Measurements from ENCODE around the gene ECI1.

Gene ECI1

DNA sequence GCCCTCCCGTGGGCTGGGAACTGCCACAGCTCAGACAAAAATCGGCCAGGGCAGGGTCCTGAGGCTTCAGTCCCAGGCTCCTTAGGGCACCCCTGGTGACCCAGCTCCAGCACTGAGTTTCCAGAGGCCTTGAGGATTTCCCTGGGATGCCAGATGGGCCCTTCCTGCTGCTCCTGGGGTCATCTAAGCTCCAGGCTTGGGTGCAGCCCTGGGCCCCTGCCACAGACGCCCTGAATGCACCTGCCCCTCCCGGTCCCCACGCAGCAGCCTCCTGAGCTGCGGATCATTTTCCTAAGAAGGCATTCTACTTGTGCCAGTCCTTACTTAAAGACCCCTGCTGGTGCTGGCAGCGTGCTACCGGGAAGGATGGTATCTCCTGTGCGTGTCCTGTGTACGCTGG, 22.5 kb upstream of the ECI1 start:
- H3K79me2 ChIP-seq (ENCODE audit: low read length): peaks cover 18% of the 10 kb centered on the region; the same call in 1 of the 2 replicates
- no peak overlapping the region for H3K4me2 ChIP-seq (ENCODE audit: low read depth, low read length)
- H4K20me1 ChIP-seq (ENCODE audit: insufficient read depth, low read length): no peaks in the 10 kb centered on the region
- H3K9ac ChIP-seq (ENCODE audit: low read length): no peak overlapping the region
- no peak for DNase-seq
- H3K4me1 ChIP-seq (ENCODE audit: low read length): 0 out of 2 replicates have a peak, but pooled peaks cover 8% of the 10 kb centered on the region
- no peaks in the 10 kb centered on the region for H3K9me2 ChIP-seq (replicated peaks; ENCODE audit: insufficient read depth, low read length)
- peaks cover 43% of the 10 kb centered on the region for H3K27me3 ChIP-seq (replicated peaks; ENCODE audit: insufficient read depth, low read length)
- no peaks in the 10 kb centered on the region for H3F3A ChIP-seq (ENCODE audit: insufficient read depth, low read length)
- H3K9me3 ChIP-seq (replicated peaks; ENCODE audit: insufficient read depth, low read length): no peaks in the 10 kb centered on the region
- H3K36me3 ChIP-seq (replicated peaks; ENCODE audit: insufficient read depth, low read length): no peaks in the 10 kb centered on the region
- TF ChIP-seq, protein P1, sequence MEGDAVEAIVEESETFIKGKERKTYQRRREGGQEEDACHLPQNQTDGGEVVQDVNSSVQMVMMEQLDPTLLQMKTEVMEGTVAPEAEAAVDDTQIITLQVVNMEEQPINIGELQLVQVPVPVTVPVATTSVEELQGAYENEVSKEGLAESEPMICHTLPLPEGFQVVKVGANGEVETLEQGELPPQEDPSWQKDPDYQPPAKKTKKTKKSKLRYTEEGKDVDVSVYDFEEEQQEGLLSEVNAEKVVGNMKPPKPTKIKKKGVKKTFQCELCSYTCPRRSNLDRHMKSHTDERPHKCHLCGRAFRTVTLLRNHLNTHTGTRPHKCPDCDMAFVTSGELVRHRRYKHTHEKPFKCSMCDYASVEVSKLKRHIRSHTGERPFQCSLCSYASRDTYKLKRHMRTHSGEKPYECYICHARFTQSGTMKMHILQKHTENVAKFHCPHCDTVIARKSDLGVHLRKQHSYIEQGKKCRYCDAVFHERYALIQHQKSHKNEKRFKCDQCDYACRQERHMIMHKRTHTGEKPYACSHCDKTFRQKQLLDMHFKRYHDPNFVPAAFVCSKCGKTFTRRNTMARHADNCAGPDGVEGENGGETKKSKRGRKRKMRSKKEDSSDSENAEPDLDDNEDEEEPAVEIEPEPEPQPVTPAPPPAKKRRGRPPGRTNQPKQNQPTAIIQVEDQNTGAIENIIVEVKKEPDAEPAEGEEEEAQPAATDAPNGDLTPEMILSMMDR (IDR thresholded peaks at IDR 0.05; ENCODE audit: low read length): no peak
- TF ChIP-seq EZH2 (optimal IDR thresholded peaks at IDR 0.05; ENCODE audit: low read depth, low read length): no peak
- no peak for TF ChIP-seq EZH2phosphoT487 (IDR thresholded peaks at IDR 0.05; ENCODE audit: low read length)
- H3K27ac ChIP-seq (ENCODE audit: low read length): no peak overlapping the region
- H2AFZ ChIP-seq (ENCODE audit: low read length): no peak overlapping the region
- H3K4me3 ChIP-seq (ENCODE audit: low read length): no peak overlapping the region

DNA sequence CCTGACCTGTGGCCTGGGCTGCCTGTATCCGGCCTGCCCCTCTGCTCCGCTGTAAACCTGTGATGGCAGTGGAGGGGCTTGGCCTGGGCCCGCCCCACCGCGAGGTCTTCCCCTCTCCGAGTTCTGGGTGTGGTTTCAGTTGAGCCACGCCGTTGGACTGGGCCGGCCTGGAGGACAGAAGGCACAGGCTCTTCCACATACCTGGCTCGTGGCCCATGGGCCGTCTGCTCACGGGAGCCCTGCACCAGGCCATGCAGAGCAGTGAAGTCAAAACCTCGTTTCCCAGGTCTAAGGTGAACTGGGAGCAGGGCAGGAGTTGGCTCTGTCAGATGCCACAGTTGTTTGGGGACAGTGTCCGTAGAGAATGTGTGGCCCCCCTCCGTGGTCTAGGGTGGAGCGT, 22.1 kb upstream of the ECI1 start:
- H4K20me1 ChIP-seq (ENCODE audit: insufficient read depth, low read length): no peaks in the 10 kb centered on the region
- H3K9ac ChIP-seq (ENCODE audit: low read length): no peak overlapping the region
- H2AFZ ChIP-seq (ENCODE audit: low read length): no peak overlapping the region
- H3K9me2 ChIP-seq (replicated peaks; ENCODE audit: insufficient read depth, low read length): no peaks in the 10 kb centered on the region
- no peak overlapping the region for H3K27ac ChIP-seq (ENCODE audit: low read length)
- H3K4me1 ChIP-seq (ENCODE audit: low read length): 0 out of 2 replicates have a peak, but pooled peaks cover 8% of the 10 kb centered on the region
- H3K4me2 ChIP-seq (ENCODE audit: low read depth, low read length): no peak overlapping the region
- no peaks in the 10 kb centered on the region for H3K36me3 ChIP-seq (replicated peaks; ENCODE audit: insufficient read depth, low read length)
- no peaks in the 10 kb centered on the region for H3K9me3 ChIP-seq (replicated peaks; ENCODE audit: insufficient read depth, low read length)
- H3K4me3 ChIP-seq (ENCODE audit: low read length): no peak overlapping the region
- peaks cover 39% of the 10 kb centered on the region for H3K27me3 ChIP-seq (replicated peaks; ENCODE audit: insufficient read depth, low read length)
- no peaks in the 10 kb centered on the region for H3F3A ChIP-seq (ENCODE audit: insufficient read depth, low read length)
- TF ChIP-seq, protein P1 (IDR thresholded peaks at IDR 0.05; ENCODE audit: low read length): no peak
- no peak for DNase-seq
- peaks cover 20% of the 10 kb centered on the region; the same call in 1 of the 2 replicates for H3K79me2 ChIP-seq (ENCODE audit: low read length)

DNA sequence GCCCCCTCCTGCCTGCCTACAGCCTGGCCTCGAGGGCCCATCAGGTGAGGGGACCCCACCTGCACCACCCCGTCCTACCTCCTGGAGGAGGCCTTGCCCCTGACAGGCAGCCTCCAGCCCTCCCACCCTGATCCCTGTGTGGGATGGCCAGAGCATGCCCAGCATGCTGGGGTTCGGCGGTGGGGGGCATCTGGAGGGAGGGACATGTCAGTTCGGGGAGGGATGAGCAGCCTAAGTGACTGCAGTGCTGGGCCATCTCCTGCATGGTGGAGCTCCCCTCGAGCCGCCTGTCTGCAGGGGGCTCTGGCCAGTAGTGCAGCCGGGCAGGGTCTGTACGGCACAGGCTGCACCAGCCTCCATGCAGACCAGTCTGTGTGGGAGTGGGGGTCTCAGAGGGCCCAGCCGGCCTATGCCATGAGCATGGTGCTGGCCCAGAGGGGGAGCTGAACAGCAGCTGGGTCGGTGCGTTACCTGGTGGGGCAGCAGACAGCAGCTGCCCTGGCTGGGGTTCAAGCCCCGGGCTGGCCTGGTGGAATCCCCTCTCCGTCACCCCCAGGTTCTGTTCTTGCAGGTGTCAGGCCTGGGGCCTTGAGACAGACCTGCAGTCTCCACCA, 20.6 kb upstream of the ECI1 start:
- Histone ChIP-seq H3F3A (ENCODE audit: insufficient read depth, low read length) (no peaks in the 10 kb centered on the region), H3K27me3 (replicated peaks; ENCODE audit: insufficient read depth, low read length) (peaks cover 24% of the 10 kb centered on the region), H3K4me2 (ENCODE audit: low read depth, low read length) (no peak overlapping the region), H3K79me2 (ENCODE audit: low read length) (peaks cover 30% of the 10 kb centered on the region), H4K20me1 (ENCODE audit: insufficient read depth, low read length) (no peaks in the 10 kb centered on the region; the same call in 1 of the 2 replicates), H3K27ac (ENCODE audit: low read length) (no peak overlapping the region), H3K9me2 (replicated peaks; ENCODE audit: insufficient read depth, low read length) (no peaks in the 10 kb centered on the region), H3K4me3 (ENCODE audit: low read length) (no peak overlapping the region), H3K9me3 (replicated peaks; ENCODE audit: insufficient read depth, low read length) (no peaks in the 10 kb centered on the region), H3K9ac (ENCODE audit: low read length) (no peak overlapping the region), H3K4me1 (ENCODE audit: low read length) (0 out of 2 replicates have a peak, but pooled peaks cover 8% of the 10 kb centered on the region), H2AFZ (ENCODE audit: low read length) (no peak overlapping the region), H3K36me3 (replicated peaks; ENCODE audit: insufficient read depth, low read length) (no peaks in the 10 kb centered on the region)
- DNase-seq: no peak
- no peak for TF ChIP-seq EZH2phosphoT487 (IDR thresholded peaks at IDR 0.05; ENCODE audit: low read length)
- TF ChIP-seq EZH2 (optimal IDR thresholded peaks at IDR 0.05; ENCODE audit: low read depth, low read length): no peak
- TF ChIP-seq, protein P1 (IDR thresholded peaks at IDR 0.05; ENCODE audit: low read length): no peak
